Measurements from ENCODE around the gene CDC27. TPM values are rescaled to one million over a fixed set of nuclear protein-coding genes. Genes with fewer than 3 reads are reported as not detected.

CDC27 gene
- 61.6 TPM for total RNA-seq

GRCh38 chr17:47188876-47189731 is at the start of gene CDC27:
CDC27 (minus strand) TSS chr17:47189295; CDS start chr17:47189172, 123 bp downstream.
- H3K9me3 ChIP-seq (ENCODE audit: low read depth, low read length), result no peaks in the 10 kb centered on the region
- no peaks in the 10 kb centered on the region for H3K27me3 ChIP-seq (ENCODE audit: insufficient read depth, low read length)
- H3K4me3 ChIP-seq (ENCODE audit: low read length), result peak within 1 kb of the TSS; percentile 73
- H3K4me1 ChIP-seq (ENCODE audit: insufficient read depth, low read length), result peaks cover 21% of the 10 kb centered on the region

GRCh38 chr17:47238321-47239010 is 49.4 kb upstream of the CDC27 start:
- no peak overlapping the region for H3K4me3 ChIP-seq (ENCODE audit: low read length)
- no peaks in the 10 kb centered on the region for H3K27me3 ChIP-seq (ENCODE audit: insufficient read depth, low read length)
- H3K9me3 ChIP-seq (ENCODE audit: low read depth, low read length), result no peaks in the 10 kb centered on the region
- peaks cover 12% of the 10 kb centered on the region for H3K4me1 ChIP-seq (ENCODE audit: insufficient read depth, low read length)

- H3K4me1 ChIP-seq (ENCODE audit: insufficient read depth, low read length), result peaks cover 12% of the 10 kb centered on the region
- H3K4me3 ChIP-seq (ENCODE audit: low read length), result no peak overlapping the region
- no peaks in the 10 kb centered on the region for H3K27me3 ChIP-seq (ENCODE audit: insufficient read depth, low read length)
- H3K9me3 ChIP-seq (ENCODE audit: low read depth, low read length), result no peaks in the 10 kb centered on the region
Observed at GRCh38 chr17:47237841-47238240, 48.7 kb upstream of the CDC27 start.

- Histone ChIP-seq H3K9me3 (ENCODE audit: low read depth, low read length) (no peaks in the 10 kb centered on the region), H3K27me3 (ENCODE audit: insufficient read depth, low read length) (no peaks in the 10 kb centered on the region), H3K4me1 (ENCODE audit: insufficient read depth, low read length) (peaks cover 12% of the 10 kb centered on the region), H3K4me3 (ENCODE audit: low read length) (no peak overlapping the region)
Observed at GRCh38 chr17:47235923-47236322, 46.8 kb upstream of the CDC27 start.

- H3K27me3 ChIP-seq (ENCODE audit: insufficient read depth, low read length), result no peaks in the 10 kb centered on the region
- no peak overlapping the region for H3K4me3 ChIP-seq (ENCODE audit: low read length)
- peaks cover 12% of the 10 kb centered on the region for H3K4me1 ChIP-seq (ENCODE audit: insufficient read depth, low read length)
- no peaks in the 10 kb centered on the region for H3K9me3 ChIP-seq (ENCODE audit: low read depth, low read length)
Observed at GRCh38 chr17:47235506-47235905, 46.4 kb upstream of the CDC27 start.

- Histone ChIP-seq H3K9me3 (ENCODE audit: low read depth, low read length) (no peaks in the 10 kb centered on the region), H3K27me3 (ENCODE audit: insufficient read depth, low read length) (no peaks in the 10 kb centered on the region), H3K4me1 (ENCODE audit: insufficient read depth, low read length) (peaks cover 15% of the 10 kb centered on the region), H3K4me3 (ENCODE audit: low read length) (no peak overlapping the region)
Observed at GRCh38 chr17:47232465-47232864, 43.4 kb upstream of the CDC27 start.

GRCh38 chr17:47231866-47232265 is 42.8 kb upstream of the CDC27 start:
- peaks cover 15% of the 10 kb centered on the region for H3K4me1 ChIP-seq (ENCODE audit: insufficient read depth, low read length)
- H3K4me3 ChIP-seq (ENCODE audit: low read length), result no peak overlapping the region
- H3K9me3 ChIP-seq (ENCODE audit: low read depth, low read length), result no peaks in the 10 kb centered on the region
- no peaks in the 10 kb centered on the region for H3K27me3 ChIP-seq (ENCODE audit: insufficient read depth, low read length)

- H3K27me3 ChIP-seq (ENCODE audit: insufficient read depth, low read length), result no peaks in the 10 kb centered on the region
- peaks cover 15% of the 10 kb centered on the region for H3K4me1 ChIP-seq (ENCODE audit: insufficient read depth, low read length)
- H3K4me3 ChIP-seq (ENCODE audit: low read length), result no peak overlapping the region
- no peaks in the 10 kb centered on the region for H3K9me3 ChIP-seq (ENCODE audit: low read depth, low read length)
Observed at GRCh38 chr17:47231334-47231733, 42.2 kb upstream of the CDC27 start.

- no peak overlapping the region for H3K4me3 ChIP-seq (ENCODE audit: low read length)
- no peaks in the 10 kb centered on the region for H3K9me3 ChIP-seq (ENCODE audit: low read depth, low read length)
- no peaks in the 10 kb centered on the region for H3K27me3 ChIP-seq (ENCODE audit: insufficient read depth, low read length)
- H3K4me1 ChIP-seq (ENCODE audit: insufficient read depth, low read length), result peaks cover 16% of the 10 kb centered on the region
Observed at GRCh38 chr17:47230864-47231263, 41.8 kb upstream of the CDC27 start.

- H3K27me3 ChIP-seq (ENCODE audit: insufficient read depth, low read length), result no peaks in the 10 kb centered on the region
- H3K4me3 ChIP-seq (ENCODE audit: low read length), result no peak overlapping the region
- no peaks in the 10 kb centered on the region for H3K9me3 ChIP-seq (ENCODE audit: low read depth, low read length)
- H3K4me1 ChIP-seq (ENCODE audit: insufficient read depth, low read length), result peaks cover 26% of the 10 kb centered on the region
Observed at GRCh38 chr17:47229535-47230443, 40.7 kb upstream of the CDC27 start.

- Histone ChIP-seq H3K4me1 (ENCODE audit: insufficient read depth, low read length) (peaks cover 26% of the 10 kb centered on the region), H3K9me3 (ENCODE audit: low read depth, low read length) (no peaks in the 10 kb centered on the region), H3K27me3 (ENCODE audit: insufficient read depth, low read length) (no peaks in the 10 kb centered on the region), H3K4me3 (ENCODE audit: low read length) (no peak overlapping the region)
Observed at GRCh38 chr17:47227862-47228261, 38.8 kb upstream of the CDC27 start.

- Histone ChIP-seq H3K4me3 (ENCODE audit: low read length) (no peak overlapping the region), H3K27me3 (ENCODE audit: insufficient read depth, low read length) (no peaks in the 10 kb centered on the region), H3K4me1 (ENCODE audit: insufficient read depth, low read length) (peaks cover 31% of the 10 kb centered on the region), H3K9me3 (ENCODE audit: low read depth, low read length) (no peaks in the 10 kb centered on the region)
Observed at GRCh38 chr17:47225911-47226688, 37.0 kb upstream of the CDC27 start.

GRCh38 chr17:47225436-47225858 is 36.4 kb upstream of the CDC27 start:
- Histone ChIP-seq H3K4me1 (ENCODE audit: insufficient read depth, low read length) (peaks cover 34% of the 10 kb centered on the region), H3K9me3 (ENCODE audit: low read depth, low read length) (no peaks in the 10 kb centered on the region), H3K4me3 (ENCODE audit: low read length) (no peak overlapping the region), H3K27me3 (ENCODE audit: insufficient read depth, low read length) (no peaks in the 10 kb centered on the region)

- no peak overlapping the region for H3K4me3 ChIP-seq (ENCODE audit: low read length)
- H3K27me3 ChIP-seq (ENCODE audit: insufficient read depth, low read length), result no peaks in the 10 kb centered on the region
- peaks cover 34% of the 10 kb centered on the region for H3K4me1 ChIP-seq (ENCODE audit: insufficient read depth, low read length)
- H3K9me3 ChIP-seq (ENCODE audit: low read depth, low read length), result no peaks in the 10 kb centered on the region
Observed at GRCh38 chr17:47224966-47225365, 35.9 kb upstream of the CDC27 start.
